Measurements from ENCODE around the gene PLA2G2D. TPM values are rescaled to one million over a fixed set of nuclear protein-coding genes. Genes with fewer than 3 reads are reported as not detected.

Gene PLA2G2D
- total and polyA plus RNA-seq, 2 donors (not counting 1 experiment from before 2014, with no cell fraction given) = not detected

- H3K27me3 ChIP-seq (ENCODE audit: control insufficient read depth, insufficient read depth, low read length) = no peaks in the 10 kb centered on the region
- peak; percentile 12 to 25 for DNase-seq (ENCODE audit: low read depth in 2 of 2)
Measured at GRCh38 chr1:20160034-20160433, 40.7 kb upstream of the PLA2G2D start.

GRCh38 chr1:20158358-20159070 is 39.2 kb upstream of the PLA2G2D start:
- H3K9ac ChIP-seq (ENCODE audit: insufficient read depth, low read length) = no peak overlapping the region

More at GRCh38 chr1:20160034-20160433, 40.7 kb upstream of the PLA2G2D start:
- no peaks in the 10 kb centered on the region for H3K36me3 ChIP-seq (ENCODE audit: control insufficient read depth, insufficient read depth, low read length)
- H3K27ac ChIP-seq (ENCODE audit: insufficient read depth, low read length) = no peak overlapping the region
- no peaks in the 10 kb centered on the region for H3K4me1 ChIP-seq (ENCODE audit: control insufficient read depth, extremely low read depth, insufficient read depth, low read length)
- H2AFZ ChIP-seq (ENCODE audit: low read length) = no peak overlapping the region
- no peaks in the 10 kb centered on the region for H3K79me2 ChIP-seq (ENCODE audit: control insufficient read depth, insufficient read depth, low read length)
- no peak overlapping the region for H3K9ac ChIP-seq (ENCODE audit: insufficient read depth, low read length)
- no peak overlapping the region for H3K4me3 ChIP-seq (replicated peaks in 1 of 4; ENCODE audit: control extremely low read depth in 1 of 4, insufficient read depth in 1 of 4, low read depth in 3 of 4, low read length in 4 of 4)
- TF ChIP-seq, protein P1, sequence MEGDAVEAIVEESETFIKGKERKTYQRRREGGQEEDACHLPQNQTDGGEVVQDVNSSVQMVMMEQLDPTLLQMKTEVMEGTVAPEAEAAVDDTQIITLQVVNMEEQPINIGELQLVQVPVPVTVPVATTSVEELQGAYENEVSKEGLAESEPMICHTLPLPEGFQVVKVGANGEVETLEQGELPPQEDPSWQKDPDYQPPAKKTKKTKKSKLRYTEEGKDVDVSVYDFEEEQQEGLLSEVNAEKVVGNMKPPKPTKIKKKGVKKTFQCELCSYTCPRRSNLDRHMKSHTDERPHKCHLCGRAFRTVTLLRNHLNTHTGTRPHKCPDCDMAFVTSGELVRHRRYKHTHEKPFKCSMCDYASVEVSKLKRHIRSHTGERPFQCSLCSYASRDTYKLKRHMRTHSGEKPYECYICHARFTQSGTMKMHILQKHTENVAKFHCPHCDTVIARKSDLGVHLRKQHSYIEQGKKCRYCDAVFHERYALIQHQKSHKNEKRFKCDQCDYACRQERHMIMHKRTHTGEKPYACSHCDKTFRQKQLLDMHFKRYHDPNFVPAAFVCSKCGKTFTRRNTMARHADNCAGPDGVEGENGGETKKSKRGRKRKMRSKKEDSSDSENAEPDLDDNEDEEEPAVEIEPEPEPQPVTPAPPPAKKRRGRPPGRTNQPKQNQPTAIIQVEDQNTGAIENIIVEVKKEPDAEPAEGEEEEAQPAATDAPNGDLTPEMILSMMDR (conservative IDR thresholded peaks at IDR 0.05 in 1 of 2, IDR thresholded peaks at IDR 0.05 in 1 of 2; ENCODE audit: low read depth in 1 of 2, low read length in 2 of 2) = no peak
- no peak for TF ChIP-seq EZH2 (IDR thresholded peaks at IDR 0.05; ENCODE audit: low read length, missing control alignments)
- no peak overlapping the region for H3K4me2 ChIP-seq (ENCODE audit: extremely low read depth, insufficient read depth, low read length)
- no peaks in the 10 kb centered on the region for H3K9me3 ChIP-seq (ENCODE audit: control insufficient read depth, insufficient read depth, low read depth, low read length)
- H4K20me1 ChIP-seq (ENCODE audit: control insufficient read depth, extremely low read depth, insufficient read depth, low read length) = no peaks in the 10 kb centered on the region

DNA sequence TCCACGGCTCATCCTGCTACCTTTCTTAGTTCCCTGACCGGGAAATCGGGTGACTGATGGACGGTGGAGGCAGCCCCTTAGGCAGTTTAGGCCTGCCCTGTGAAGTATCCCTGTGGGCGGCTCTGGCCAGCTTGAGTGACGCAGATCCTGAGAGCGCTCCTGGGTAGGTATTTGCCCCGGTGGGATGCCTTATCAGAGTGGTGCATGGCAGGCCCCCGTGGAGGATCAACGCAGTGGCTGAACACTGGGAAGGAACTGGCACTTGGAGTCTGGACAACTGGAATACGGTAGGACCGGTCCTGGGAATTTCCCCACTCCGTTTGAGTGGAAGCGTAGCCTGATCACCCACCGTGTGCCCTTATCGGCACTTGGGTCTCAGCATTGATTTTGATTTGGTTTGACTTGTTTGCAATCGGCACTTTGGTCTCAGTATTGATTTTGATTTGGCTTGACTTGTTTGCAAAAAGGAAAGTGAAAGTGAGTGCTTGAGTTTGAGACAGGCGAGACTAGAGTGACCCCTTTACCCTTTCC is 35.0 kb upstream of the PLA2G2D start:
- H3K4me2 ChIP-seq (ENCODE audit: extremely low read depth, insufficient read depth, low read length) = peak overlapping the region; percentile 59
- H3K79me2 ChIP-seq (ENCODE audit: control insufficient read depth, insufficient read depth, low read length) = no peaks in the 10 kb centered on the region

More at GRCh38 chr1:20158358-20159070, 39.2 kb upstream of the PLA2G2D start:
- H3K27ac ChIP-seq (ENCODE audit: insufficient read depth, low read length) = no peak overlapping the region
- H3K4me2 ChIP-seq (ENCODE audit: extremely low read depth, insufficient read depth, low read length) = no peak overlapping the region
- no peaks in the 10 kb centered on the region for H3K79me2 ChIP-seq (ENCODE audit: control insufficient read depth, insufficient read depth, low read length)
- H3K4me1 ChIP-seq (ENCODE audit: control insufficient read depth, extremely low read depth, insufficient read depth, low read length) = no peaks in the 10 kb centered on the region
- TF ChIP-seq EZH2 (IDR thresholded peaks at IDR 0.05; ENCODE audit: low read length, missing control alignments) = no peak
- H4K20me1 ChIP-seq (ENCODE audit: control insufficient read depth, extremely low read depth, insufficient read depth, low read length) = no peaks in the 10 kb centered on the region
- no peaks in the 10 kb centered on the region for H3K36me3 ChIP-seq (ENCODE audit: control insufficient read depth, insufficient read depth, low read length)
- no peaks in the 10 kb centered on the region for H3K9me3 ChIP-seq (ENCODE audit: control insufficient read depth, insufficient read depth, low read depth, low read length)
- H3K27me3 ChIP-seq (ENCODE audit: control insufficient read depth, insufficient read depth, low read length) = no peaks in the 10 kb centered on the region
- DNase-seq (ENCODE audit: low read depth in 2 of 2) = no peak
- H2AFZ ChIP-seq (ENCODE audit: low read length) = no peak overlapping the region
- no peak overlapping the region for H3K4me3 ChIP-seq (replicated peaks in 1 of 4; ENCODE audit: control extremely low read depth in 1 of 4, insufficient read depth in 1 of 4, low read depth in 3 of 4, low read length in 4 of 4)

More for the DNA sequence above, 35.0 kb upstream of the PLA2G2D start:
- no peak overlapping the region for H3K9ac ChIP-seq (ENCODE audit: insufficient read depth, low read length)
- TF ChIP-seq, protein P1 (conservative IDR thresholded peaks at IDR 0.05 in 1 of 2, IDR thresholded peaks at IDR 0.05 in 1 of 2; ENCODE audit: low read depth in 1 of 2, low read length in 2 of 2) = no peak
- TF ChIP-seq EZH2 (IDR thresholded peaks at IDR 0.05; ENCODE audit: low read length, missing control alignments) = no peak
- H3K9me3 ChIP-seq (ENCODE audit: control insufficient read depth, insufficient read depth, low read depth, low read length) = no peaks in the 10 kb centered on the region
- H4K20me1 ChIP-seq (ENCODE audit: control insufficient read depth, extremely low read depth, insufficient read depth, low read length) = no peaks in the 10 kb centered on the region
- no peak overlapping the region for H3K27ac ChIP-seq (ENCODE audit: insufficient read depth, low read length)
- no peak for DNase-seq (ENCODE audit: low read depth in 2 of 2)
- H3K27me3 ChIP-seq (ENCODE audit: control insufficient read depth, insufficient read depth, low read length) = no peaks in the 10 kb centered on the region
- H3K36me3 ChIP-seq (ENCODE audit: control insufficient read depth, insufficient read depth, low read length) = no peaks in the 10 kb centered on the region
- H3K4me1 ChIP-seq (ENCODE audit: control insufficient read depth, extremely low read depth, insufficient read depth, low read length) = peaks cover 6% of the 10 kb centered on the region
- H2AFZ ChIP-seq (ENCODE audit: low read length) = peak overlapping the region; percentile 41
- no peak overlapping the region for H3K4me3 ChIP-seq (replicated peaks in 1 of 4; ENCODE audit: control extremely low read depth in 1 of 4, insufficient read depth in 1 of 4, low read depth in 3 of 4, low read length in 4 of 4)
